ENCODE data around the gene ERBB3.

The ERBB3 gene

GRCh38 chr12:56143217-56143616 lies 63.3 kb downstream of the ERBB3 start:
- no peak for DNase-seq (ENCODE audit: low read depth in 1 of 2, low spot score in 1 of 2)
- TF ChIP-seq, protein P1, sequence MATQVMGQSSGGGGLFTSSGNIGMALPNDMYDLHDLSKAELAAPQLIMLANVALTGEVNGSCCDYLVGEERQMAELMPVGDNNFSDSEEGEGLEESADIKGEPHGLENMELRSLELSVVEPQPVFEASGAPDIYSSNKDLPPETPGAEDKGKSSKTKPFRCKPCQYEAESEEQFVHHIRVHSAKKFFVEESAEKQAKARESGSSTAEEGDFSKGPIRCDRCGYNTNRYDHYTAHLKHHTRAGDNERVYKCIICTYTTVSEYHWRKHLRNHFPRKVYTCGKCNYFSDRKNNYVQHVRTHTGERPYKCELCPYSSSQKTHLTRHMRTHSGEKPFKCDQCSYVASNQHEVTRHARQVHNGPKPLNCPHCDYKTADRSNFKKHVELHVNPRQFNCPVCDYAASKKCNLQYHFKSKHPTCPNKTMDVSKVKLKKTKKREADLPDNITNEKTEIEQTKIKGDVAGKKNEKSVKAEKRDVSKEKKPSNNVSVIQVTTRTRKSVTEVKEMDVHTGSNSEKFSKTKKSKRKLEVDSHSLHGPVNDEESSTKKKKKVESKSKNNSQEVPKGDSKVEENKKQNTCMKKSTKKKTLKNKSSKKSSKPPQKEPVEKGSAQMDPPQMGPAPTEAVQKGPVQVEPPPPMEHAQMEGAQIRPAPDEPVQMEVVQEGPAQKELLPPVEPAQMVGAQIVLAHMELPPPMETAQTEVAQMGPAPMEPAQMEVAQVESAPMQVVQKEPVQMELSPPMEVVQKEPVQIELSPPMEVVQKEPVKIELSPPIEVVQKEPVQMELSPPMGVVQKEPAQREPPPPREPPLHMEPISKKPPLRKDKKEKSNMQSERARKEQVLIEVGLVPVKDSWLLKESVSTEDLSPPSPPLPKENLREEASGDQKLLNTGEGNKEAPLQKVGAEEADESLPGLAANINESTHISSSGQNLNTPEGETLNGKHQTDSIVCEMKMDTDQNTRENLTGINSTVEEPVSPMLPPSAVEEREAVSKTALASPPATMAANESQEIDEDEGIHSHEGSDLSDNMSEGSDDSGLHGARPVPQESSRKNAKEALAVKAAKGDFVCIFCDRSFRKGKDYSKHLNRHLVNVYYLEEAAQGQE (IDR thresholded peaks at IDR 0.05; ENCODE audit: insufficient replicate concordance, low read depth), result no peak
- no peak for TF ChIP-seq CTCF (IDR thresholded peaks at IDR 0.05; ENCODE audit: insufficient read depth, low read length)
- no peak for TF ChIP-seq GABPA (IDR thresholded peaks at IDR 0.05; ENCODE audit: low read depth)
- no peak for TF ChIP-seq POLR2AphosphoS5 (IDR thresholded peaks at IDR 0.05; ENCODE audit: low read depth)
- no peak for TF ChIP-seq SPI1 (IDR thresholded peaks at IDR 0.05; ENCODE audit: borderline replicate concordance, low read depth)
- H3K27ac ChIP-seq (replicated peaks), result no peak overlapping the region
- no peak overlapping the region for H3K4me3 ChIP-seq (replicated peaks; ENCODE audit: insufficient read depth, low read length)
- no peaks in the 10 kb centered on the region for H3K27me3 ChIP-seq (ENCODE audit: insufficient read depth, poor library complexity, severe bottlenecking)

DNA sequence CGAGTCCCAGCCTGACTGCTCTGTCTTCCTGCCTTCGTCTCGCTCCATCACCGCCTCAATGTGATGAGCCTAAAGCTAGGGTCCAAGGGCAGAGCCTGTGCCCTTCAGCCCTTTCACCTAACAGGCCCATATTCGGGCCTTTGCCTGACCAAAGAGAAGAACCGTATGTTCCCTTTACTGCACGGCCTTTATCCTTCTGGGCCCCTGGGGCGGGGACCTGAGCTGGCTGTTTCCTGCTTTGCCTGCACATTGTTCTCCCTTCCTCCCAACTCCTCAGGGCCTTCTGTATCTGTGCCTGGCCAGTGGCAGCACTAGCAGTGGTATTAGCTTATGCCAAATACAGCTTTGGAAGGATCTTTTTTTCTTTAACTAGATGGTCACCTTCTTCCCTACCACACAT lies 63.9 kb downstream of the ERBB3 start:
- Histone ChIP-seq H3K27me3 (ENCODE audit: insufficient read depth, poor library complexity, severe bottlenecking) (no peaks in the 10 kb centered on the region), H3K4me3 (replicated peaks; ENCODE audit: insufficient read depth, low read length) (no peak overlapping the region), H3K27ac (replicated peaks) (no peak overlapping the region)
- TF ChIP-seq POLR2AphosphoS5 (IDR thresholded peaks at IDR 0.05; ENCODE audit: low read depth) (no peak), GABPA (IDR thresholded peaks at IDR 0.05; ENCODE audit: low read depth) (no peak), SPI1 (IDR thresholded peaks at IDR 0.05; ENCODE audit: borderline replicate concordance, low read depth) (no peak), CTCF (IDR thresholded peaks at IDR 0.05; ENCODE audit: insufficient read depth, low read length) (no peak)
- TF ChIP-seq, protein P1 (IDR thresholded peaks at IDR 0.05; ENCODE audit: insufficient replicate concordance, low read depth), result no peak
- no peak for DNase-seq (ENCODE audit: low read depth in 1 of 2, low spot score in 1 of 2)

DNA sequence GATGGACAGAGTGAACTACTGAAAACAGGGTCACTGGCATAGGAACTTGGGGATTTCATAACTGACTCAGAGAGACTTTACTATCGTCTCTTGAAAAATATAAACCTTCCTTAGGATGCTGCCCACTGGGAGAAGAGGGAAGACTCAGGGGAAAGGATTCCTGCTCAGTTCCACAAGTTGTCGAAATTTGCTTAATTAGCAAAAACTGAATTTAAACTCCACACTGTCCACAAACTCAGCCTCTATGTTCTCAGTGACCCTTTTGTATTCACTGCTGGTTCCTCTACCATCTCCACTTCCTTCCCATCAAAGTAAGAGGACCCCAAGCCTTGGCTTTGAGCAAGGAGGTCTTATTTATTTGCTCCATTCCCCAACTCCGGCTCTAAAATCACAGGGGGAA lies 65.3 kb downstream of the ERBB3 start:
- DNase-seq (ENCODE audit: low read depth in 1 of 2, low spot score in 1 of 2), result no peak
- no peak overlapping the region for H3K27ac ChIP-seq (replicated peaks)
- no peaks in the 10 kb centered on the region for H3K27me3 ChIP-seq (ENCODE audit: insufficient read depth, poor library complexity, severe bottlenecking)
- H3K4me3 ChIP-seq (replicated peaks; ENCODE audit: insufficient read depth, low read length), result no peak overlapping the region
- TF ChIP-seq, protein P1 (IDR thresholded peaks at IDR 0.05; ENCODE audit: insufficient replicate concordance, low read depth), result no peak
- TF ChIP-seq POLR2AphosphoS5 (IDR thresholded peaks at IDR 0.05; ENCODE audit: low read depth), result no peak
- TF ChIP-seq CTCF (IDR thresholded peaks at IDR 0.05; ENCODE audit: insufficient read depth, low read length), result no peak
- TF ChIP-seq SPI1 (IDR thresholded peaks at IDR 0.05; ENCODE audit: borderline replicate concordance, low read depth), result no peak
- TF ChIP-seq GABPA (IDR thresholded peaks at IDR 0.05; ENCODE audit: low read depth), result no peak

Measured in HL-60 (cell line).